ENCODE data around the gene USP49. TPM values are rescaled to one million over a fixed set of nuclear protein-coding genes. Genes with fewer than 3 reads are reported as not detected.

Gene USP49
- total RNA-seq, 1 experiment from 2014 or later: 6.9 TPM

DNA sequence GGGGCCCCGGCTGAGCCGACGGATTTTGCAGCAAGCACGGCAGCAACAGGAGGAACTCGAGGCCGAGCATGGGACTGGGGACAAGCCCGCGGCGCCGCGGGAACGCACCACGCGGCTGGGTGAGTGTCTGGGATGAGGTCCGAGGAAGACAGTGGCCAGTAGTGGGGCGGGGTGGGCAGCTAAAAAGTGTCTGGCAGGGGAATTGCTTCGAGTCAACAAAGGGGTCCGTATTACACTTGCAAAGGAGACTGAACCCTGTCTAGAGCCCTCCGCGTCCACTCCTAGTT is 26.5 kb upstream of the USP49 start:
- no peak for DNase-seq (ENCODE audit: low read depth, low spot score)
- peak; percentile 8 for ATAC-seq
- no peaks in the 10 kb centered on the region for H3K9me3 ChIP-seq (ENCODE audit: control insufficient read depth in 1 of 2, insufficient read depth in 1 of 2, low read depth in 1 of 2, low read length in 2 of 2)
- peak overlapping the region; percentile 99 for H3K9ac ChIP-seq (ENCODE audit: low read length)
- H3K36me3 ChIP-seq (ENCODE audit: control insufficient read depth in 1 of 2, insufficient read depth in 2 of 2, low read length in 2 of 2): peaks cover 14 to 18% of the 10 kb centered on the region in 2 experiments; a peak in 2 of 4 replicates
- POLR2A ChIA-PET: interaction anchor here (0.6 to 1.8 kb wide), 7 partner anchors 9 to 135 kb away, joined by 3 to 6 read pairs (median 4); partner anchors contain the start of genes TOMM6 and USP49
- intact Hi-C loops (cut with micrococcal nuclease): loop anchor here (1.0 to 5.0 kb wide), 4 partner anchors 26 to 301 kb away; partner anchors contain the start of genes TOMM6 and USP49
- H3K4me1 ChIP-seq (ENCODE audit: control insufficient read depth in 1 of 2, insufficient read depth in 2 of 2, low read length in 2 of 2): peaks cover 22 to 40% of the 10 kb centered on the region in 2 experiments
- no peaks in the 10 kb centered on the region for H3K27me3 ChIP-seq (ENCODE audit: insufficient read depth, low read length)
- no peak for TF ChIP-seq POLR2AphosphoS5 (IDR thresholded peaks at IDR 0.05; ENCODE audit: low read depth, low read length)
- peak; percentile 55; the same call in 1 of the 2 replicates for TF ChIP-seq ZFX (IDR thresholded peaks at IDR 0.05)
- BruUV-seq (replicated peaks): no TSS peak
- H4K20me1 ChIP-seq (ENCODE audit: insufficient read depth): no peaks in the 10 kb centered on the region
- H3K9me2 ChIP-seq (ENCODE audit: insufficient read depth): no peaks in the 10 kb centered on the region
- peak overlapping the region; percentile 80 for H3K27ac ChIP-seq (ENCODE audit: low read depth, low read length)
- H3K79me2 ChIP-seq (ENCODE audit: insufficient read depth, low read length): peaks cover 73% of the 10 kb centered on the region
- H3K4me3 ChIP-seq (replicated peaks in 1 of 2; ENCODE audit: low read depth in 1 of 2, low read length in 2 of 2): peak overlapping the region; percentile 73 to 82
- CTCF ChIA-PET: interaction anchor here (0.8 to 2.2 kb wide), 10 partner anchors 13 to 137 kb away, joined by 3 to 25 read pairs (median 8); partner anchors contain the start of genes CCND3, TOMM6 and USP49
- H3K4me2 ChIP-seq (ENCODE audit: low read length): peak overlapping the region; percentile 85
- no peak overlapping the region for H2AFZ ChIP-seq (ENCODE audit: low read depth, low read length, poor library complexity, severe bottlenecking)
- RAD21 ChIA-PET (ENCODE audit: low non-redundant PET in 1 of 2, low total read pairs in 2 of 2, uncharacterized antibody in 2 of 2, unreplicated experiment in 2 of 2): interaction anchor here in 1 of 2 experiments (1.0 kb wide), 1 partner anchor 134 kb away, joined by 3 read pairs; the partner anchor contains the start of gene TOMM6

- H3K4me1 ChIP-seq (ENCODE audit: control insufficient read depth in 1 of 2, insufficient read depth in 2 of 2, low read length in 2 of 2): peaks cover 22 to 42% of the 10 kb centered on the region in 2 experiments
- peak within 1 kb of the TSS; percentile 85 for H3K4me2 ChIP-seq (ENCODE audit: low read length)
- ChIA-PET RAD21 (ENCODE audit: low non-redundant PET in 1 of 2, low total read pairs in 2 of 2, uncharacterized antibody in 2 of 2, unreplicated experiment in 2 of 2) (interaction anchor here in 1 of 2 experiments (1.0 kb wide), 1 partner anchor 133 kb away, joined by 3 read pairs; the partner anchor contains the start of gene TOMM6), POLR2A (interaction anchor here (0.6 to 1.8 kb wide), 9 partner anchors 10 to 134 kb away, joined by 3 to 6 read pairs (median 4); partner anchors contain the start of genes TOMM6 and USP49), CTCF (interaction anchor here (0.6 to 2.2 kb wide), 29 partner anchors 8 to 201 kb away, joined by 3 to 25 read pairs (median 4); partner anchors contain the start of genes CCND3, TAF8, TOMM6 and USP49)
- no peaks in the 10 kb centered on the region for H3K9me3 ChIP-seq (ENCODE audit: control insufficient read depth in 1 of 2, insufficient read depth in 1 of 2, low read depth in 1 of 2, low read length in 2 of 2)
- H3K36me3 ChIP-seq (ENCODE audit: control insufficient read depth in 1 of 2, insufficient read depth in 2 of 2, low read length in 2 of 2): peaks cover 13 to 20% of the 10 kb centered on the region in 2 experiments; a peak in 2 of 4 replicates
- H3K9me2 ChIP-seq (ENCODE audit: insufficient read depth): no peaks in the 10 kb centered on the region
- H2AFZ ChIP-seq (ENCODE audit: low read depth, low read length, poor library complexity, severe bottlenecking): peak within 1 kb of the TSS; percentile 72
- H3K79me2 ChIP-seq (ENCODE audit: insufficient read depth, low read length): peaks cover 72% of the 10 kb centered on the region
- DNase-seq (ENCODE audit: low read depth, low spot score): peak; percentile 95
- BruUV-seq (replicated peaks): no TSS peak
- H3K27ac ChIP-seq (ENCODE audit: low read depth, low read length): peak within 1 kb of the TSS; percentile 80
- no peaks in the 10 kb centered on the region for H4K20me1 ChIP-seq (ENCODE audit: insufficient read depth)
- peak within 1 kb of the TSS; percentile 73 to 82 for H3K4me3 ChIP-seq (replicated peaks in 1 of 2; ENCODE audit: low read depth in 1 of 2, low read length in 2 of 2)
- intact Hi-C loops (cut with micrococcal nuclease): loop anchor here (1.0 to 5.0 kb wide), 4 partner anchors 26 to 301 kb away; partner anchors contain the start of genes TOMM6 and USP49
- peak; percentile 84 for ATAC-seq
- H3K27me3 ChIP-seq (ENCODE audit: insufficient read depth, low read length): no peaks in the 10 kb centered on the region
- H3K9ac ChIP-seq (ENCODE audit: low read length): peak within 1 kb of the TSS; percentile 99
- TF ChIP-seq CEBPB (IDR thresholded peaks at IDR 0.05; ENCODE audit: low read depth): peak; percentile 68
- peak; percentile 95 for TF ChIP-seq SRF (IDR thresholded peaks at IDR 0.05; ENCODE audit: low read depth)
- TF ChIP-seq, protein P1, sequence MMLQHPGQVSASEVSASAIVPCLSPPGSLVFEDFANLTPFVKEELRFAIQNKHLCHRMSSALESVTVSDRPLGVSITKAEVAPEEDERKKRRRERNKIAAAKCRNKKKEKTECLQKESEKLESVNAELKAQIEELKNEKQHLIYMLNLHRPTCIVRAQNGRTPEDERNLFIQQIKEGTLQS (IDR thresholded peaks at IDR 0.05): no peak; the same call in 1 of the 2 replicates
- TF ChIP-seq ZNF274 (IDR thresholded peaks at IDR 0.05; ENCODE audit: low read depth, low read length): no peak
- TF ChIP-seq, protein P2, sequence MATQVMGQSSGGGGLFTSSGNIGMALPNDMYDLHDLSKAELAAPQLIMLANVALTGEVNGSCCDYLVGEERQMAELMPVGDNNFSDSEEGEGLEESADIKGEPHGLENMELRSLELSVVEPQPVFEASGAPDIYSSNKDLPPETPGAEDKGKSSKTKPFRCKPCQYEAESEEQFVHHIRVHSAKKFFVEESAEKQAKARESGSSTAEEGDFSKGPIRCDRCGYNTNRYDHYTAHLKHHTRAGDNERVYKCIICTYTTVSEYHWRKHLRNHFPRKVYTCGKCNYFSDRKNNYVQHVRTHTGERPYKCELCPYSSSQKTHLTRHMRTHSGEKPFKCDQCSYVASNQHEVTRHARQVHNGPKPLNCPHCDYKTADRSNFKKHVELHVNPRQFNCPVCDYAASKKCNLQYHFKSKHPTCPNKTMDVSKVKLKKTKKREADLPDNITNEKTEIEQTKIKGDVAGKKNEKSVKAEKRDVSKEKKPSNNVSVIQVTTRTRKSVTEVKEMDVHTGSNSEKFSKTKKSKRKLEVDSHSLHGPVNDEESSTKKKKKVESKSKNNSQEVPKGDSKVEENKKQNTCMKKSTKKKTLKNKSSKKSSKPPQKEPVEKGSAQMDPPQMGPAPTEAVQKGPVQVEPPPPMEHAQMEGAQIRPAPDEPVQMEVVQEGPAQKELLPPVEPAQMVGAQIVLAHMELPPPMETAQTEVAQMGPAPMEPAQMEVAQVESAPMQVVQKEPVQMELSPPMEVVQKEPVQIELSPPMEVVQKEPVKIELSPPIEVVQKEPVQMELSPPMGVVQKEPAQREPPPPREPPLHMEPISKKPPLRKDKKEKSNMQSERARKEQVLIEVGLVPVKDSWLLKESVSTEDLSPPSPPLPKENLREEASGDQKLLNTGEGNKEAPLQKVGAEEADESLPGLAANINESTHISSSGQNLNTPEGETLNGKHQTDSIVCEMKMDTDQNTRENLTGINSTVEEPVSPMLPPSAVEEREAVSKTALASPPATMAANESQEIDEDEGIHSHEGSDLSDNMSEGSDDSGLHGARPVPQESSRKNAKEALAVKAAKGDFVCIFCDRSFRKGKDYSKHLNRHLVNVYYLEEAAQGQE (IDR thresholded peaks at IDR 0.05; ENCODE audit: low read depth): no peak
- TF ChIP-seq FOSL1 (IDR thresholded peaks at IDR 0.05; ENCODE audit: low read depth): 0 out of 2 replicates have a peak, but pooled peaks have one; percentile 7
- TF ChIP-seq, protein P3, sequence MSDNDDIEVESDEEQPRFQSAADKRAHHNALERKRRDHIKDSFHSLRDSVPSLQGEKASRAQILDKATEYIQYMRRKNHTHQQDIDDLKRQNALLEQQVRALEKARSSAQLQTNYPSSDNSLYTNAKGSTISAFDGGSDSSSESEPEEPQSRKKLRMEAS (IDR thresholded peaks at IDR 0.05): peak; percentile 98
- TF ChIP-seq EGR1 (IDR thresholded peaks at IDR 0.05; ENCODE audit: low read depth): peak; percentile 90
- TF ChIP-seq EZH2 (IDR thresholded peaks at IDR 0.05): no peak
- TF ChIP-seq EZH2phosphoT487 (IDR thresholded peaks at IDR 0.05; ENCODE audit: borderline replicate concordance): no peak
Measured at GRCh38 chr6:41920921-41921711, 25.9 kb upstream of the USP49 start, which contains the start of the genes BYSL and MED20. Gene BYSL (plus strand): TSS chr6:41921499. CDS start chr6:41921563, 64 bp downstream. Gene MED20 (minus strand): TSS chr6:41921139. CDS start chr6:41921018, 121 bp downstream.

Measured in HCT116 (cell line).